Inflammatory macrophage treated with lipopolysaccharide for 1 hour (primary cell): ENCODE data around the gene FKBP14.
A peak's percentile ranks its signal among the peaks of the same experiment; 100 is the strongest.
"Not testable (repeated sequence)": the region's sequence is repeated elsewhere in the genome, so short reads cannot be mapped to it uniquely, and the experiment has no call there.

Source experiments
- DNase-seq, 2 donors: peaks; one replicate each; pipeline ENCODE4 v3.0.0-alpha.2; 2020 to 2022

Gene FKBP14

GRCh38 chr7:30026229-30027064 lies at the start of gene FKBP14:
Gene FKBP14, minus strand, starts transcription at chr7:30026702. Its CDS starts 194 bp downstream, at chr7:30026508.
- peak; percentile 94 to 99 for DNase-seq

DNA sequence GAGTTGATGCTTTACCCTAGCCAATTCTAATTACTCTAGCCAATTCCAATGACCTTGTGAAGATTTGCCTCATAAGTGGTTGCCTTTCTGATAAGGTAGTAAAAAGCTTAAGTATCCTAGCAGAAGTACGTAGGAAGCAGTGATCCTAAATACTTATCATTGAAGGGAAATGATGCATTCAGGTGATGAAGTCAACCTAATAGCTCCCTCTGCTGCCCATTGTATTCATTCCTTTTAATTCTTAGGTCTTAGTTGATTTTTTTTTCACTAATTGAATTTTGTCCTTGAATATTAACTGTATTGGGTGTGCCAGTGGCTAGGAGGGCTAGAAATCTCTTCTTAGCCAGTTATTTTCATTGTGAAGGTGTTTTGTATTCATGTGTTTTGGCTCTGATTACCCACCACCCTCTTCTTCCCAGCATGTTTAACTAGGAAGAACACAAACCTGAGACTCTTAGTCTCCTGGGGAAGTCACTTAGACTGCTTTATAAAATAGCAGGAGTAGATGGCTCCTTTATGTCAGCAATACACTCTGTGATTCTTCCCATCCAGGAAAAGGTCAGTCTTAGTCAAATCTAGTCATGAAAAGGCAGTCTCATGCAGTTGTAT lies 48.0 kb upstream of the FKBP14 start:
- DNase-seq = peak; percentile 18 to 43

- no peak for DNase-seq
Measured at GRCh38 chr7:30072735-30073134, 46.2 kb upstream of the FKBP14 start.

GRCh38 chr7:30070052-30070451 lies 43.5 kb upstream of the FKBP14 start:
- no peak for DNase-seq

DNA sequence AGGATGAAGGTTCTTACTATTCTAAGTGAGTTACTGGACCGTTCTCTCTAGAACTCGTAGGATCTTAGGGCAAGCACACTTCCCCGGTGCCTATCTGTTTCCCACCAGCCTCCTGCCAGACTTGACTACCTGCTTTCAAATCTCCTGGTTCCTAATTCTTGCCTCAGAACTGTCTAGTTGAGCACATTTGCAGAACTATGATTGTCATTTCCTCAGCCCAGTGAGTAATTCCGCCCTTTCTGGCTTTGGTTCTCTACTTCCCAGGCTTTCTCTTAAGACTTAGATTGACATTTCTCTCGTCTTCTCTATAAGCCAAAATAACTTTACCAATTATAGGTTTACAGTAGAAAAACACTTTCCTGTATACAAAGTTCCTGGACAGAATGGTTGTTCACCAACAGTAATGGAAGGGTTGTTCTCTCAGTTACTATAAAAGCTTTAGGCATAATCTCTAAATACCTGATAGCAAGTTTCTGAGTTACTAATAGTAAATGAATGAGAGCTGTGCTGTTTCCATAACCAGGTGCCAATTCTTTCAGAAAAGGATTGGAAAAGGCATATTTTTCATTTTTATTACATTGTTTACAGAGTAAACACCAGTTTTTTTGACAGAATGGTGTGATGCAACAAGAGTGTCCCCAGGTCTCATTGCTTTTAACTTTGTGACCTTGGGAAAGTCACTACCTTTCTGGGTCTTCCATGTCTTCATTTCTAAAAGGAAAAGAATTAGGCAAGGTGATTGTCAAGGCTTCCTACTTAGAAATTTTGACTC lies 42.8 kb upstream of the FKBP14 start:
- peak; percentile 8 to 16 for DNase-seq

DNA sequence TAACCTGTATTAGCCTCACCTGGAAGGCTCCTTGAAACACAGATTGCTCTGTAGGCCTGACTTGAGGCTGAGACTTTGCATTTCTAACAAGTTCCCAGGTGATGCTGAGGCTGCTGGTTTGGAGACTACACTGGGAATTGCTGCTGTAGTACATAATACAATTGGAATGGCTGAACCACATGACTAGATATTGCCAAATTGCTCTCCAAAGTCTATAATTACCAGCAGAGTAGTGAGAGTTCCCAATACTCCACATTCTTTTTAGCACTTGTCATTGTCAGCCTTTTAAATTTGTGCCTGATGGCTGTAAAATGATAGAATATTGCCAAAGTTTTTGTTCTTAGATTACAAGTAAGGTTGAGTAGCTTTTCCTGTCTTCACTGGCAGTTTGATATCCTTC lies 41.6 kb upstream of the FKBP14 start:
- no peak for DNase-seq

DNA sequence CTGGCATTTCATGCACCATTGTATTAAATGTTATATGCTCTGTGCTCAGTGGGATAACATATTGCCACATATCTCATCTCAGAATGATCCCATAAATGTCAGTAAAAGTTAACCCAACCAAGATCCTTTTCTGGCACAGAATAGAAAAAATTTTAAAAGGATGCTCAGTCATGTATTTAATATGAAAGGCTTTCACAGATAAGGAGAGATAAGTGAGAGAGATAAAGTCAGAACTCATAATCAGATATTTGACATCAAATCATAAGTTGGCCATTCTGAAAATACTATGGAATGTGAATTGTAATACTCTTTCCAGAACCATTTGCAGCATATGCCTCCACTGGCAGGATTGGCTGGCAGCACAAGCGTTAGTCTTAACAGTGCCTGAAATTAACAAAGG lies 40.2 kb upstream of the FKBP14 start:
- no peak for DNase-seq

- DNase-seq = no peak
Measured at GRCh38 chr7:30065746-30066145, 39.2 kb upstream of the FKBP14 start.

DNA sequence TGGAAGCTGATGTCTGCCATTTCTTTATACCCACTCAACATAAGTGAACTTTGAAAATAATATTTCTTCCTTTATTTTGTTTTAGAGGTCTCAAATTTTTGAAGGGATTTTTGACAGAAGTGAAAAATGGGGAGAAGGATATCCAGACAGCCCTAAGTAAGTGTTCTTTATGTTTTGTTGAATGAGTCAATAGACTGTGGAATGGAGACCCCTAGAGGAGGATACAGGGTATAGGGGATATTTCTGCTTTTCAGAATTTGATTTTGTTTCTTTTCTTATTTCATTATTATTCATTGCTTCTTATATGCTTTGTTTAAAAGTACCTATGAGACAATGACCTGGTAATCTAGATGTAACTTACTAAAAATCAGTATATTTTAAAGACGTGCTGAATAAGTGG lies 36.1 kb upstream of the FKBP14 start:
- DNase-seq = peak in 1 of 2 donors; percentile 50

DNA sequence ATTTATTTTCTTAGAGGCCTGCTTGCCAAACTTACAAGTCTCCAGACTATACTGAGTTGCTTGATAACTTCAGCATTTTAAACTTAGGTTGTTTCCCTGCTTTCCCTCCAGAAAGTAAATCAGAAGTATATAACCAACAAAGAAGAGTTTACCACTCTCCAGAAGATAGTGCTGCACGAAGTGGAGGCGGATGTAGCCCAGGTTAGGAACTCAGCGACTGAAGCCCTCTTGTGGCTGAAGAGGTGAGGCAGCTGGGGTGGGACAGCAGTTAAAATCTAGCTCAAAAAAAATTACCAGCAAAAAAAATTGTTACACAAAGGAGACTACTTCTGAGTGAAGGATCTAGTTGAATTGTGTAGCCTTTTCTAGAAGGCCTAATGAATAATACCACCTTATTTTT lies 35.3 kb upstream of the FKBP14 start:
- DNase-seq = not testable (repeated sequence)

GRCh38 chr7:30057741-30058140 lies 31.2 kb upstream of the FKBP14 start:
- DNase-seq = no peak

DNA sequence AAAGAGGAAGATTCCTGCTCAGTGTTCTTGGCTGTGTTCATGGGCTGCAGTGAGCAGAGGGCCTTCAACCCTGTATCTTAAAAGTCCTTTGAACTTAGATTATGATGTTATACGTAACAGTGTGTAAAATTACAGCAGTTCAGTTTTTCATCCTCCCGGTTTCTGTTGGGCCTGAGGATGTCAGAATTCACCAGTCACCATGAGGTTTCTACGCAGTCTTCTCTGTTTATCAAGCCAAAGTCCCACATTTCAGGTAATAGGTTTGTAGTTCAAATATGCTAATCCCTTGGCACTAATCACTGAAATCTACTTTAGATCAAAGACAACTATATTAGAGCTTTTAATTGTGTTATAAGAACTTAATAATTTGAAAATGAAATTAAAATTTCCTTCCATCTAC lies 26.6 kb upstream of the FKBP14 start:
- no peak for DNase-seq

GRCh38 chr7:30049173-30049572 lies 22.7 kb upstream of the FKBP14 start:
- no peak for DNase-seq

- DNase-seq = no peak
Measured at GRCh38 chr7:30048582-30048981, 22.1 kb upstream of the FKBP14 start.

- DNase-seq = no peak
Measured at GRCh38 chr7:30047124-30047523, 20.6 kb upstream of the FKBP14 start.

GRCh38 chr7:30046127-30046770 lies 19.7 kb upstream of the FKBP14 start:
- DNase-seq = no peak

DNA sequence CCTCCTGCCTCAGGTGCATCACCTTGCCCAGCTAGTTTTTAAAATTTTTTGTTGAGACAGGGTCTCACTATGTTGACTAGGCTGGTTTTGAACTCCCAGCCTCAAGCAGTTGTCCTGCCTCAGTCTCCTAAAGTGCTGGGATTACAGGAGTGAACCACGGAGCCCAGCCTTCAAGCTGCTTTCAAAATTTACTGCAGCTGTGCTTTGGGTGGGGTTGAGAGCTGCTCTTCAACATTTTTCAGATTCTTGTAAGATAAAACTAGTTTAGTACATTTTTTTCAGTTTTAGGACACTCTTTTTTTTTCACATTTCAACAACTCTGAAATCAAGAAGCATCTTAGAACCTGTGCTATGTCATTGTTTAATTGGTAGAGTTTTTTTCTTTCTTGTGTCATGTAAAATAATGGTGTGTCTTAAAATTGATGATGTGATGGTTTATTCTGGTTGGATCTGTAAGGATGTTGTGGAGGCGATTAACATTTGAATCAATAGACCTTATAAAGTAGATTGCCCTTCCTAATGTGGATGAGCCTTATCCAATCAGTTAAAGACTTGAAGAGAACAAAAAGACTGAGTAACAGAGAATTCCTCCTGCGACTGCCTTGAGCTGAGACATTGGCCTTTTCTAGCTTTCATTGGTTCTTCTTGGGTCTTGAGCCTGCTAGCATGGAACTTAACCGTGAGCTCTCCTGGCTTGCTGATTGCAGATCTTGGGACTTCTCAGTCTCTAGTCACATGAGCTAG lies 15.2 kb upstream of the FKBP14 start:
- peak in 1 of 2 donors; percentile 24 for DNase-seq

GRCh38 chr7:30040938-30041337 lies 14.4 kb upstream of the FKBP14 start:
- DNase-seq = no peak

GRCh38 chr7:30038196-30038980 lies 11.9 kb upstream of the FKBP14 start:
- no peak for DNase-seq

DNA sequence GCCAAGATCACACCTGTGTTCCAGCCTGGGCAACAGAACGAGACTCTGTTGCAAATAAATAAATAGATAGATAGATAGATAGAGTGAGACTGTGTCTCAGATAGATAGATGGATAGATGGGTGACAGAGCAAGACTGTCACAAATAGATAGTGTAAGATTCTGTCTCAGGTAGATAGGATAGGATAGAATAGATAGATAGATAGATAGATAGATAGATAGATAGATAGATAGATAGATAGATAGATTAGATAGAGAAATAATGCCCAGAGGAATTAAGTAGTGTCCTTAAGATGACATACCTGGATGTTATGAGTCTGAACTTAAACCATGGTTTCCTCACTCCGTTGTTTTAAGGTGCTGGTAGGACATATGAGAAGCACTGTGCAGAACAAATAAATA lies 9.7 kb upstream of the FKBP14 start:
- DNase-seq = no peak

DNA sequence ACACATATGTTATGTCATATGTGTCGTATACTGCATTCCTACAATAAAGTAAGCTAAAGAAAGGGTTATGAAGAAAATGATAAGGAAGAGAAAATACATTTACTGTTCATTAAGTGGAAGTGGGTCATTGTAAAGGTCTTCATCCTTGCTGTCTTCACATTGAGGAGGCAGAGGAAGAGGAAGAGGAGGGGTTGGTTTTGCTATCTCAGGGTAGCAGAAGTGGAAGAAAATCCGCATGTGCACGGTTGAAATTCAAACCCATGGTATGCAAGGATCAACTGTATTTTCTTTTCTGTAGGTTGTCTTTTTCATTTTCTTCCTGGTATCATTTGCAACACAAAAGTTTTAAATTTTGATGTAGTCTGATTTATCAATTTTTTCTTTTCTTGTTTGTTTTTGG lies 8.0 kb upstream of the FKBP14 start:
- DNase-seq = no peak
